Measurements from ENCODE around the gene HLA-C. TPM values are rescaled to one million over a fixed set of nuclear protein-coding genes. Genes with fewer than 3 reads are reported as not detected.

HLA-C gene
- total and polyA plus RNA-seq, 10 of the 15 experiments (the other 5 are each of a cell fraction or from before 2014, with no cell fraction given) = 121 to 1,092 (median 806) TPM

- FAIRE-seq = no peak
- Histone ChIP-seq H3K4me3 (no peak overlapping the region), H3K9me3 (replicated peaks; ENCODE audit: control insufficient read depth, insufficient read depth, low read length) (no peaks in the 10 kb centered on the region), H3K27ac (ENCODE audit: control insufficient read depth, insufficient read depth) (no peak overlapping the region), H3K9ac (ENCODE audit: control insufficient read depth, insufficient read depth, low read length) (no peak overlapping the region), H3K27me3 (replicated peaks in 1 of 2; ENCODE audit: control insufficient read depth in 2 of 2, insufficient read depth in 2 of 2, low read length in 1 of 2) (no peaks in the 10 kb centered on the region), H3K4me2 (ENCODE audit: control insufficient read depth, insufficient read depth) (no peak overlapping the region), H4K20me1 (ENCODE audit: control insufficient read depth, insufficient read depth) (no peaks in the 10 kb centered on the region), H2AFZ (ENCODE audit: control insufficient read depth, low read depth, low read length) (no peak overlapping the region), H3K79me2 (ENCODE audit: control insufficient read depth, insufficient read depth, low read length) (no peaks in the 10 kb centered on the region), H3K4me1 (ENCODE audit: control insufficient read depth, insufficient read depth, low read length) (no peaks in the 10 kb centered on the region), H3K36me3 (ENCODE audit: control insufficient read depth in 2 of 2, insufficient read depth in 2 of 2, low read length in 1 of 2) (no peaks in the 10 kb centered on the region)
- DNase-seq (ENCODE audit: low read depth, low spot score) = no peak
- no TSS peak for BruUV-seq (replicated peaks)
- no peak for ATAC-seq
- in situ Hi-C loops (cut with MboI) (no loop called here), intact Hi-C loops (cut with micrococcal nuclease; ENCODE audit: unreplicated experiment) (no loop called here)
- RAD21 ChIA-PET (ENCODE audit: unreplicated experiment) = interaction anchor here (0.8 to 1.5 kb wide), 2 partner anchors 35 to 105 kb away, joined by 4 to 5 read pairs; no protein-coding TSS in a partner anchor
- 40% methylated on average over 5 of the region's 11 CpGs for WGBS (ENCODE audit: insufficient coverage, insufficient replicate concordance, low lambda C conversion rate, missing lambda C conversion rate)
- CTCF ChIA-PET = interaction anchor here (1.6 kb wide), 1 partner anchor 112 kb away, joined by 3 read pairs; no protein-coding TSS in a partner anchor
- SMC1A ChIA-PET (ENCODE audit: uncharacterized antibody, unreplicated experiment) = interaction anchor here (1.3 to 1.4 kb wide), 2 partner anchors 18 to 111 kb away, joined by 3 read pairs; no protein-coding TSS in a partner anchor
- POLR2A ChIA-PET = interaction anchor here (0.5 to 0.8 kb wide), 2 partner anchors 35 to 313 kb away, joined by 3 read pairs; no protein-coding TSS in a partner anchor
- TF ChIP-seq DPF2 (IDR thresholded peaks at IDR 0.05) (no peak), HCFC1 (IDR thresholded peaks at IDR 0.05; ENCODE audit: low read length) (no peak), CTCF (IDR thresholded peaks at IDR 0.05 in 2 of 3, conservative IDR thresholded peaks at IDR 0.05 in 1 of 3; ENCODE audit: control insufficient read depth in 2 of 3, extremely low read depth in 1 of 3, insufficient read depth in 1 of 3, low read depth in 3 of 3, low read length in 3 of 3) (no peak), RAD51 (IDR thresholded peaks at IDR 0.05) (no peak), RFX5 (IDR thresholded peaks at IDR 0.05; ENCODE audit: low read depth, low read length) (no peak), YBX1 (IDR thresholded peaks at IDR 0.05) (no peak), POLR2AphosphoS5 (IDR thresholded peaks at IDR 0.05; ENCODE audit: low read length) (no peak), JUND (IDR thresholded peaks at IDR 0.05; ENCODE audit: low read depth, low read length) (no peak)
- TF ChIP-seq, protein P1, sequence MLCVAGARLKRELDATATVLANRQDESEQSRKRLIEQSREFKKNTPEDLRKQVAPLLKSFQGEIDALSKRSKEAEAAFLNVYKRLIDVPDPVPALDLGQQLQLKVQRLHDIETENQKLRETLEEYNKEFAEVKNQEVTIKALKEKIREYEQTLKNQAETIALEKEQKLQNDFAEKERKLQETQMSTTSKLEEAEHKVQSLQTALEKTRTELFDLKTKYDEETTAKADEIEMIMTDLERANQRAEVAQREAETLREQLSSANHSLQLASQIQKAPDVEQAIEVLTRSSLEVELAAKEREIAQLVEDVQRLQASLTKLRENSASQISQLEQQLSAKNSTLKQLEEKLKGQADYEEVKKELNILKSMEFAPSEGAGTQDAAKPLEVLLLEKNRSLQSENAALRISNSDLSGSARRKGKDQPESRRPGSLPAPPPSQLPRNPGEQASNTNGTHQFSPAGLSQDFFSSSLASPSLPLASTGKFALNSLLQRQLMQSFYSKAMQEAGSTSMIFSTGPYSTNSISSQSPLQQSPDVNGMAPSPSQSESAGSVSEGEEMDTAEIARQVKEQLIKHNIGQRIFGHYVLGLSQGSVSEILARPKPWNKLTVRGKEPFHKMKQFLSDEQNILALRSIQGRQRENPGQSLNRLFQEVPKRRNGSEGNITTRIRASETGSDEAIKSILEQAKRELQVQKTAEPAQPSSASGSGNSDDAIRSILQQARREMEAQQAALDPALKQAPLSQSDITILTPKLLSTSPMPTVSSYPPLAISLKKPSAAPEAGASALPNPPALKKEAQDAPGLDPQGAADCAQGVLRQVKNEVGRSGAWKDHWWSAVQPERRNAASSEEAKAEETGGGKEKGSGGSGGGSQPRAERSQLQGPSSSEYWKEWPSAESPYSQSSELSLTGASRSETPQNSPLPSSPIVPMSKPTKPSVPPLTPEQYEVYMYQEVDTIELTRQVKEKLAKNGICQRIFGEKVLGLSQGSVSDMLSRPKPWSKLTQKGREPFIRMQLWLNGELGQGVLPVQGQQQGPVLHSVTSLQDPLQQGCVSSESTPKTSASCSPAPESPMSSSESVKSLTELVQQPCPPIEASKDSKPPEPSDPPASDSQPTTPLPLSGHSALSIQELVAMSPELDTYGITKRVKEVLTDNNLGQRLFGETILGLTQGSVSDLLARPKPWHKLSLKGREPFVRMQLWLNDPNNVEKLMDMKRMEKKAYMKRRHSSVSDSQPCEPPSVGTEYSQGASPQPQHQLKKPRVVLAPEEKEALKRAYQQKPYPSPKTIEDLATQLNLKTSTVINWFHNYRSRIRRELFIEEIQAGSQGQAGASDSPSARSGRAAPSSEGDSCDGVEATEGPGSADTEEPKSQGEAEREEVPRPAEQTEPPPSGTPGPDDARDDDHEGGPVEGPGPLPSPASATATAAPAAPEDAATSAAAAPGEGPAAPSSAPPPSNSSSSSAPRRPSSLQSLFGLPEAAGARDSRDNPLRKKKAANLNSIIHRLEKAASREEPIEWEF (IDR thresholded peaks at IDR 0.05; ENCODE audit: insufficient replicate concordance, low read depth, low read length) = no peak
- TF ChIP-seq, protein P2, sequence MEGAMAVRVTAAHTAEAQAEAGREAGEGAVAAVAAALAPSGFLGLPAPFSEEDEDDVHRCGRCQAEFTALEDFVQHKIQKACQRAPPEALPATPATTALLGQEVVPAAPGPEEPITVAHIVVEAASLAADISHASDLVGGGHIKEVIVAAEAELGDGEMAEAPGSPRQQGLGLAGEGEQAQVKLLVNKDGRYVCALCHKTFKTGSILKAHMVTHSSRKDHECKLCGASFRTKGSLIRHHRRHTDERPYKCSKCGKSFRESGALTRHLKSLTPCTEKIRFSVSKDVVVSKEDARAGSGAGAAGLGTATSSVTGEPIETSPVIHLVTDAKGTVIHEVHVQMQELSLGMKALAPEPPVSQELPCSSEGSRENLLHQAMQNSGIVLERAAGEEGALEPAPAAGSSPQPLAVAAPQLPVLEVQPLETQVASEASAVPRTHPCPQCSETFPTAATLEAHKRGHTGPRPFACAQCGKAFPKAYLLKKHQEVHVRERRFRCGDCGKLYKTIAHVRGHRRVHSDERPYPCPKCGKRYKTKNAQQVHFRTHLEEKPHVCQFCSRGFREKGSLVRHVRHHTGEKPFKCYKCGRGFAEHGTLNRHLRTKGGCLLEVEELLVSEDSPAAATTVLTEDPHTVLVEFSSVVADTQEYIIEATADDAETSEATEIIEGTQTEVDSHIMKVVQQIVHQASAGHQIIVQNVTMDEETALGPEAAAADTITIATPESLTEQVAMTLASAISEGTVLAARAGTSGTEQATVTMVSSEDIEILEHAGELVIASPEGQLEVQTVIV (IDR thresholded peaks at IDR 0.05; ENCODE audit: borderline replicate concordance, partially characterized antibody) = no peak
- TF ChIP-seq, protein P3, sequence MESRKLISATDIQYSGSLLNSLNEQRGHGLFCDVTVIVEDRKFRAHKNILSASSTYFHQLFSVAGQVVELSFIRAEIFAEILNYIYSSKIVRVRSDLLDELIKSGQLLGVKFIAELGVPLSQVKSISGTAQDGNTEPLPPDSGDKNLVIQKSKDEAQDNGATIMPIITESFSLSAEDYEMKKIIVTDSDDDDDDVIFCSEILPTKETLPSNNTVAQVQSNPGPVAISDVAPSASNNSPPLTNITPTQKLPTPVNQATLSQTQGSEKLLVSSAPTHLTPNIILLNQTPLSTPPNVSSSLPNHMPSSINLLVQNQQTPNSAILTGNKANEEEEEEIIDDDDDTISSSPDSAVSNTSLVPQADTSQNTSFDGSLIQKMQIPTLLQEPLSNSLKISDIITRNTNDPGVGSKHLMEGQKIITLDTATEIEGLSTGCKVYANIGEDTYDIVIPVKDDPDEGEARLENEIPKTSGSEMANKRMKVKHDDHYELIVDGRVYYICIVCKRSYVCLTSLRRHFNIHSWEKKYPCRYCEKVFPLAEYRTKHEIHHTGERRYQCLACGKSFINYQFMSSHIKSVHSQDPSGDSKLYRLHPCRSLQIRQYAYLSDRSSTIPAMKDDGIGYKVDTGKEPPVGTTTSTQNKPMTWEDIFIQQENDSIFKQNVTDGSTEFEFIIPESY (IDR thresholded peaks at IDR 0.05) = no peak
Measured at GRCh38 chr6:31308845-31309175, 36.9 kb upstream of the HLA-C start.

Data from GM12878 (cell line).